Activated naive CD4-positive, alpha-beta T cell treated with anti-CD3 and anti-CD28 coated beads for 36 hours (primary cell): ENCODE data around the gene EPB41L2. TPM values are rescaled to one million over a fixed set of nuclear protein-coding genes. Genes with fewer than 3 reads are reported as not detected.
A peak's percentile ranks its signal among the peaks of the same experiment; 100 is the strongest.

ENCODE experiments used
- CTCF ChIA-PET: fragments of 350-600 bp; sonication (Branson Sonifier 250); formaldehyde crosslinking; loops from one replicate; lab custom pipeline; 2021; ENCODE audit warnings: antibody characterized with exemption; lab: Charles Lee
- DNase-seq: peaks from one replicate; pipeline ENCODE4 v3.0.0-alpha.2; 2020
- H3K27ac Mint-ChIP-seq: one replicate; pipeline ENCODE4 v1.8.0; 2021; ENCODE audit warnings: mild to moderate bottlenecking, mixed read lengths
- H3K27me3 Mint-ChIP-seq: one replicate; pipeline ENCODE4 v1.8.0; 2021; ENCODE audit warnings: low read depth, mixed read lengths
- H3K36me3 Mint-ChIP-seq: one replicate; pipeline ENCODE4 v1.8.0; 2021; ENCODE audit warnings: low read depth, mixed read lengths
- H3K4me1 Mint-ChIP-seq: one replicate; pipeline ENCODE4 v1.8.0; 2021; ENCODE audit warnings: low read depth, mixed read lengths
- H3K4me3 Mint-ChIP-seq: one replicate; pipeline ENCODE4 v1.8.0; 2021; ENCODE audit warnings: mild to moderate bottlenecking, moderate library complexity, mixed read lengths
- H3K9me3 Mint-ChIP-seq: one replicate; pipeline ENCODE4 v1.8.0; 2021; ENCODE audit warnings: mixed read lengths
- intact Hi-C: fragments of 100-400 bp; cut with micrococcal nuclease; formaldehyde crosslinking; loops from one replicate; pipeline ENCODE4 v1.15.1; 2023
- total RNA-seq, 2 experiments: library from RNA; stranded (reverse); gene quantifications; one replicate each; pipeline ENCODE4 v1.2.3, GENCODE V29; 2021

EPB41L2 gene
- total RNA-seq, 2 experiments from 2014 or later: 33.5 to 37.7 TPM

- H3K27ac Mint-ChIP-seq: no peak overlapping the region
- H3K9me3 Mint-ChIP-seq: no peaks in the 10 kb centered on the region
- H3K4me1 Mint-ChIP-seq: no peaks in the 10 kb centered on the region
- H3K36me3 Mint-ChIP-seq: peaks cover 3% of the 10 kb centered on the region
- H3K27me3 Mint-ChIP-seq: no peaks in the 10 kb centered on the region
- H3K4me3 Mint-ChIP-seq: no peak overlapping the region
- intact Hi-C loops: no loop called here
- CTCF ChIA-PET: no interaction called here
- no peak for DNase-seq
Observed at GRCh38 chr6:130900913-130901312, 162.1 kb downstream of the EPB41L2 start.

GRCh38 chr6:130896249-130896648 is 166.8 kb downstream of the EPB41L2 start:
- no peak overlapping the region for H3K4me3 Mint-ChIP-seq
- peaks cover 4% of the 10 kb centered on the region for H3K36me3 Mint-ChIP-seq
- intact Hi-C loops: no loop called here
- no peaks in the 10 kb centered on the region for H3K27me3 Mint-ChIP-seq
- no peaks in the 10 kb centered on the region for H3K4me1 Mint-ChIP-seq
- H3K27ac Mint-ChIP-seq: no peak overlapping the region
- no peak for DNase-seq
- H3K9me3 Mint-ChIP-seq: no peaks in the 10 kb centered on the region
- CTCF ChIA-PET: interaction anchor here (1.2 to 3.1 kb wide), 2 partner anchors 10 to 11 kb away, joined by 3 to 13 read pairs; no protein-coding TSS in a partner anchor

- intact Hi-C loops: no loop called here
- no peaks in the 10 kb centered on the region for H3K4me1 Mint-ChIP-seq
- no peaks in the 10 kb centered on the region for H3K27me3 Mint-ChIP-seq
- peaks cover 1% of the 10 kb centered on the region for H3K36me3 Mint-ChIP-seq
- H3K9me3 Mint-ChIP-seq: no peaks in the 10 kb centered on the region
- no peak overlapping the region for H3K27ac Mint-ChIP-seq
- no peak for DNase-seq
- no peak overlapping the region for H3K4me3 Mint-ChIP-seq
- CTCF ChIA-PET: interaction anchor here (0.5 to 6.8 kb wide), 4 partner anchors 10 to 222 kb away, joined by 3 to 42 read pairs (median 8); no protein-coding TSS in a partner anchor
Observed at GRCh38 chr6:130895516-130895915, 167.5 kb downstream of the EPB41L2 start.

- H3K4me3 Mint-ChIP-seq: no peak overlapping the region
- no peaks in the 10 kb centered on the region for H3K4me1 Mint-ChIP-seq
- no peaks in the 10 kb centered on the region for H3K27me3 Mint-ChIP-seq
- DNase-seq: no peak
- no peaks in the 10 kb centered on the region for H3K9me3 Mint-ChIP-seq
- peaks cover 1% of the 10 kb centered on the region for H3K36me3 Mint-ChIP-seq
- CTCF ChIA-PET: interaction anchor here (1.0 to 6.8 kb wide), 4 partner anchors 8 to 223 kb away, joined by 4 to 42 read pairs (median 9); no protein-coding TSS in a partner anchor
- H3K27ac Mint-ChIP-seq: no peak overlapping the region
- intact Hi-C loops: no loop called here
Observed at GRCh38 chr6:130893766-130894165, 169.3 kb downstream of the EPB41L2 start.

- CTCF ChIA-PET: interaction anchor here (1.0 to 6.8 kb wide), 4 partner anchors 8 to 224 kb away, joined by 4 to 42 read pairs (median 9); no protein-coding TSS in a partner anchor
Observed at GRCh38 chr6:130893277-130893676, 169.8 kb downstream of the EPB41L2 start.

GRCh38 chr6:130890521-130890971 is 172.5 kb downstream of the EPB41L2 start:
- no peak overlapping the region for H3K4me3 Mint-ChIP-seq
- CTCF ChIA-PET: interaction anchor here (0.6 to 6.8 kb wide), 6 partner anchors 103 to 643 kb away, joined by 3 to 42 read pairs (median 4); no protein-coding TSS in a partner anchor
- H3K4me1 Mint-ChIP-seq: no peaks in the 10 kb centered on the region

More at GRCh38 chr6:130893277-130893676, 169.8 kb downstream of the EPB41L2 start:
- peaks cover 1% of the 10 kb centered on the region for H3K36me3 Mint-ChIP-seq
- H3K9me3 Mint-ChIP-seq: no peaks in the 10 kb centered on the region
- no peak overlapping the region for H3K4me3 Mint-ChIP-seq
- no peak for DNase-seq
- H3K4me1 Mint-ChIP-seq: no peaks in the 10 kb centered on the region
- no peaks in the 10 kb centered on the region for H3K27me3 Mint-ChIP-seq
- intact Hi-C loops: no loop called here
- H3K27ac Mint-ChIP-seq: no peak overlapping the region

GRCh38 chr6:130889423-130889822 is 173.6 kb downstream of the EPB41L2 start:
- CTCF ChIA-PET: interaction anchor here (0.8 to 6.8 kb wide), 2 partner anchors 228 to 231 kb away, joined by 3 to 42 read pairs; no protein-coding TSS in a partner anchor

More at GRCh38 chr6:130890521-130890971, 172.5 kb downstream of the EPB41L2 start:
- intact Hi-C loops: no loop called here
- Mint-ChIP-seq H3K27me3 (no peaks in the 10 kb centered on the region), H3K9me3 (no peaks in the 10 kb centered on the region), H3K36me3 (peaks cover 1% of the 10 kb centered on the region), H3K27ac (no peak overlapping the region)
- no peak for DNase-seq

GRCh38 chr6:130888246-130888645 is 174.8 kb downstream of the EPB41L2 start:
- Mint-ChIP-seq H3K27ac (no peak overlapping the region), H3K36me3 (no peaks in the 10 kb centered on the region), H3K9me3 (no peaks in the 10 kb centered on the region), H3K4me1 (no peaks in the 10 kb centered on the region), H3K27me3 (no peaks in the 10 kb centered on the region), H3K4me3 (no peak overlapping the region)
- CTCF ChIA-PET: interaction anchor here (0.6 to 9.2 kb wide), 3 partner anchors 215 to 558 kb away, joined by 3 to 104 read pairs (median 3); no protein-coding TSS in a partner anchor
- intact Hi-C loops: loop anchor here (10.0 kb wide), 1 partner anchor 1027 kb away; no protein-coding TSS in a partner anchor
- no peak for DNase-seq

More at GRCh38 chr6:130889423-130889822, 173.6 kb downstream of the EPB41L2 start:
- no peak overlapping the region for H3K27ac Mint-ChIP-seq
- no peaks in the 10 kb centered on the region for H3K9me3 Mint-ChIP-seq
- DNase-seq: no peak
- intact Hi-C loops: loop anchor here (10.0 kb wide), 1 partner anchor 1025 kb away; no protein-coding TSS in a partner anchor
- no peaks in the 10 kb centered on the region for H3K36me3 Mint-ChIP-seq
- no peak overlapping the region for H3K4me3 Mint-ChIP-seq
- no peaks in the 10 kb centered on the region for H3K27me3 Mint-ChIP-seq
- H3K4me1 Mint-ChIP-seq: no peaks in the 10 kb centered on the region

GRCh38 chr6:130886966-130887365 is 176.1 kb downstream of the EPB41L2 start:
- no peak overlapping the region for H3K27ac Mint-ChIP-seq
- no peak overlapping the region for H3K4me3 Mint-ChIP-seq
- CTCF ChIA-PET: interaction anchor here (0.6 to 9.2 kb wide), 4 partner anchors 8 to 803 kb away, joined by 3 to 104 read pairs (median 8); no protein-coding TSS in a partner anchor
- no peaks in the 10 kb centered on the region for H3K9me3 Mint-ChIP-seq
- no peak for DNase-seq
- no peaks in the 10 kb centered on the region for H3K36me3 Mint-ChIP-seq
- H3K27me3 Mint-ChIP-seq: no peaks in the 10 kb centered on the region
- intact Hi-C loops: loop anchor here (10.0 kb wide), 1 partner anchor 1028 kb away; no protein-coding TSS in a partner anchor
- no peaks in the 10 kb centered on the region for H3K4me1 Mint-ChIP-seq

GRCh38 chr6:130885392-130886192 is 177.5 kb downstream of the EPB41L2 start:
- H3K4me1 Mint-ChIP-seq: no peaks in the 10 kb centered on the region
- no peaks in the 10 kb centered on the region for H3K36me3 Mint-ChIP-seq
- no peaks in the 10 kb centered on the region for H3K9me3 Mint-ChIP-seq
- no peak overlapping the region for H3K4me3 Mint-ChIP-seq
- DNase-seq: peak; percentile 86
- intact Hi-C loops: loop anchor here (1.0 to 10.0 kb wide), 7 partner anchors 177 to 1029 kb away; partner anchors contain the start of genes EPB41L2 and MED23
- no peaks in the 10 kb centered on the region for H3K27me3 Mint-ChIP-seq
- H3K27ac Mint-ChIP-seq: no peak overlapping the region
- CTCF ChIA-PET: interaction anchor here (0.6 to 9.2 kb wide), 27 partner anchors 9 to 803 kb away, joined by 3 to 104 read pairs (median 4); partner anchors contain the start of gene MED23

GRCh38 chr6:130882370-130882769 is 180.7 kb downstream of the EPB41L2 start:
- H3K27me3 Mint-ChIP-seq: no peaks in the 10 kb centered on the region
- CTCF ChIA-PET: interaction anchor here (0.7 to 9.2 kb wide), 3 partner anchors 10 to 232 kb away, joined by 3 to 104 read pairs (median 5); no protein-coding TSS in a partner anchor
- H3K36me3 Mint-ChIP-seq: no peaks in the 10 kb centered on the region
- DNase-seq: no peak
- no peaks in the 10 kb centered on the region for H3K4me1 Mint-ChIP-seq
- H3K9me3 Mint-ChIP-seq: no peaks in the 10 kb centered on the region
- no peak overlapping the region for H3K27ac Mint-ChIP-seq
- intact Hi-C loops: loop anchor here (10.0 kb wide), 1 partner anchor 1032 kb away; no protein-coding TSS in a partner anchor
- no peak overlapping the region for H3K4me3 Mint-ChIP-seq

- no peaks in the 10 kb centered on the region for H3K36me3 Mint-ChIP-seq
- H3K27me3 Mint-ChIP-seq: no peaks in the 10 kb centered on the region
- no peak overlapping the region for H3K4me3 Mint-ChIP-seq
- no peaks in the 10 kb centered on the region for H3K4me1 Mint-ChIP-seq
- CTCF ChIA-PET: interaction anchor here (9.2 kb wide), 1 partner anchor 235 kb away, joined by 104 read pairs; no protein-coding TSS in a partner anchor
- no peak for DNase-seq
- no peaks in the 10 kb centered on the region for H3K9me3 Mint-ChIP-seq
- H3K27ac Mint-ChIP-seq: no peak overlapping the region
- intact Hi-C loops: loop anchor here (10.0 kb wide), 1 partner anchor 1035 kb away; no protein-coding TSS in a partner anchor
Observed at GRCh38 chr6:130879826-130880225, 183.2 kb downstream of the EPB41L2 start.
